A204.1 (cell line): ENCODE data around the gene CCDC78.

ENCODE experiments used
- FAIRE-seq: peaks from 2 replicates; lab custom pipeline; 2012; peaks lifted over from hg19 to GRCh38; lab: Jason Lieb, UNC

Gene CCDC78

DNA sequence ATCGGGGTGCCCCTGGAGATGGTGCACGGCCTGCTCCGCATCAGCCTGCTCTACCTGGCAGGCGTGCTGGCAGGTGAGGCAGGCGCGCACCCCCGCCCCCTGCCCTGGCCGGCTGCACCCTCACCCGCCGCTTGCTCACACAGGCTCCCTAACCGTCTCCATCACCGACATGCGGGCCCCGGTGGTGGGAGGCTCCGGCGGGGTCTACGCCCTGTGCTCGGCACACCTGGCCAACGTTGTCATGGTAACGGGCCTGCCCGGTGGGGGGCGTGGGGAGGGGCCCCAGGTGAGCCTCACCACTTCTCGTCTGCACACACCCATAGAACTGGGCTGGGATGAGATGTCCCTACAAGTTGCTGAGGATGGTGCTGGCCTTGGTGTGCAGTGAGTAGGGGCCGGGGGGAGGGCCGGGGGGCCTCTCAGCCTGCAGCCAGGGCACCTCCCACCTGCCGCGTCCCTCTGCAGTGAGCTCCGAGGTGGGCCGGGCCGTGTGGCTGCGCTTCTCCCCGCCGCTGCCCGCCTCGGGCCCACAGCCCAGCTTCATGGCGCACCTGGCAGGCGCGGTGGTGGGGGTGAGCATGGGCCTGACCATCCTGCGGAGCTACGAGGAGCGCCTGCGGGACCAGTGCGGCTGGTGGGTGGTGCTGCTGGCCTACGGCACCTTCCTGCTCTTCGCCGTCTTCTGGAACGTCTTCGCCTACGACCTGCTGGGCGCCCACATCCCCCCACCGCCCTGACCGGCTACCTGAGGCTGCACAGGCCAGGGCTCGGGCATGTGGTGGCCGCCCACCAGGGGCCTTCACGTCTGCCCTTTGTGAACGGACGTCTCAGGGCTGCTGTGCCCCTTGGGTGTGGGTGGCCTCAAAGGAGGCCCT, 48.7 kb downstream of the CCDC78 start:
- no peak for FAIRE-seq

DNA sequence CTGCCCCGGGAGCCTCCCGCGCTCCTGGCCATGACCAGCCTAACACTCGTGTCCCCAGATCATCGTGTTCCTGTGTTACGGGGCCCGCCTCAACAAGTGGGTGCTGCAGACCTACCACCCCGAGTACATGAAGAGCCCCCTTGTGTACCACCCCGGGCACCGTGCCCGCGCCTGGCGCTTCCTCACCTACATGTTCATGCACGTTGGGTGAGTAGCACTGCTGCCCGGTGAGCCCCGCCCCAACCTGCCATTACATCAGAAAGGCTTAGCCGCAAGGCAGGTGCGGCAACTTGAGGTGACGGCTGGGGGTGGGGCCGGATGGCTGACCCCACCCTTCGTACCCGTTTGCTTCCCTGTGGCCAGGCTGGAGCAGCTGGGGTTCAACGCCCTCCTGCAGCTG, 49.3 kb downstream of the CCDC78 start:
- FAIRE-seq, result no peak

DNA sequence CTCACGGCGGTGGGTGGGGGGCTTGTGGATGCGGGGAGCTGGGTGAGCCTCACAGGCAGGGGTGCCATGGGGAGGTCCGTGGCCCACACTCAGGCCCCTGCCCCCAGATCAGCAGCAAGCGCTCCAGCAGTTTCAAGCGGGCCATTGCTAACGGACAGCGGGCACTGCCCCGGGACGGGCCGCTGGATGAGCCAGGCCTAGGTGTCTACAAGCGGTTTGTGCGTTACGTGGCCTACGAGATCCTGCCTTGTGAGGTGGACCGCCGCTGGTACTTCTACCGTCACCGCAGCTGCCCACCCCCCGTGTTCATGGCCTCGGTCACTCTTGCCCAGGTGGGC, 49.7 kb downstream of the CCDC78 start:
- no peak for FAIRE-seq

DNA sequence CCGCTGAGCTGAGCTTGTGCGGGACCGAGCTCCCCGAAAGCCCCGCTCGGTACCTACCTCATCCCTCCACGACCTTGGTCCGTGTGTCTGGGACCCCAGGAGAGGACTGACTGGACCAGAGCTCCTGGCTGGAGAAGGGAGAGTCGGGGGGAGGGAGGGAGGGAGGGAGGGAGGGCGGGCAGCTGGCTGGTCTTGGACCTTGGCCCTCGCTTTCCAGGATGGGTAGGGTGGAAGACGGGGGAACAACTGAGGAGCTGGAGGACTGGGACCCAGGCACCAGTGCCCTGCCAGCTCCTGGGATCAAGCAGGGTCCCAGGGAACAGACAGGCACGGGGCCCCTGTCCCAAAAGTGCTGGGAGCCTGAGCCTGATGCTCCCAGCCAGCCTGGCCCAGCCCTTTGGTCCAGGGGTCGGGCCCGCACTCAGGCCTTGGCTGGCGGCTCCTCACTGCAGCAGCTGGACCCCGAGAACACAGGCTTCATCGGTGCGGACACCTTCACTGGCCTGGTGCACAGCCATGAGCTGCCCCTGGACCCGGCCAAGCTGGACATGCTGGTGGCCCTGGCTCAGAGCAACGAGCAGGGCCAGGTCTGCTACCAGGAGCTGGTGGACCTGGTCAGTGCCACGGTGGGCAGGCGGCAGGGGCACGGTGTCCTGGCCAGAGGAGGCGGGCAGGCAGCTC, 50.2 kb downstream of the CCDC78 start:
- FAIRE-seq, result no peak

DNA sequence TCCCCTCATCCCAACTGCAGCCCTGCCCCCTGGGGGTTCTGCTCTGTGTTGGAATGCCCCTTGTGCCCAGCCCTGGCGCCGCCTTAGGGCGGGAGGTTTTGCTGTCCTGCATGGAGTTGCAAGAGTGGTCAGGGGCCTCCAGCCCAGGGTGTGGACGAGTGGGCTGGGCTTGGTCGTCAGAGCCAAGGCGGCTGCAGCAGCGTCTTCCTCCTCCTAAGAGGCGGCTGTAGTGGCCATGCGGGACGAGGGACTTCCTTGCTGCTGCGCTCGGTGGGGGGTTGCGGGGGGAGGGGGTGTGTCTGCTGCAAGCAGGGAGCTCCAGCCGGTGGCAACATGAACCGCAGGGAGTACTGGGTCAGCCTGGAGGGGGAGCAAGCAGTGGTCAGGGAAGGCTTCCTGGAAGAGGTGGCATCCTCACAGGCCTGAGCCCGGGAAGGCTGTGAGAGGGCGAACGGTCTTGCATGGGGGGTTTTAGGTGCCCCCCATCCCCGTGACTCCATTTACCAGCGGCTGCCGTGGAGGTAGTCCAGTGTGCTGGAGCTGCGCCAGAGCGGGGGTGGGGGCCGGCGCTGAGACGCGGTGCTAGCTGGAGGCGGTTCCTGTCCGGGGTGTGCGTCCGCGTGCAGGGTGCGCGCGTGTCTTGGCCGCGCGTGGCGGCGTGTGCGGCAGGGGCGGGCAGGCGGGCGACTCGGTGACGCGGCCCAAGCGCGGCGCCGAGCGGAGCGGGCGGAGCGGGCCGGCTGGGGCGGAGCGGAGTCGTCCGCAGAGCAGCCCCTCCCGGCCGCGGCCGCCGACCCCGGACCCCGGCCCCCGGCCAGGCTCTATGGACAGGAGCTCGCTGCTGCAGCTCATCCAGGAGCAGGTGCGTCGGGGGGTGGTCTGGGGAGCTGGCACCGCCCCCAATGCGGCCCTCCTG, 51.0 kb downstream of the CCDC78 start, which contains the start of gene RHBDL1:
RHBDL1 (plus strand) TSS at position 704 of the 916 bp plus-strand sequence; CDS start at position 824, 120 bp downstream.
- no peak for FAIRE-seq

DNA sequence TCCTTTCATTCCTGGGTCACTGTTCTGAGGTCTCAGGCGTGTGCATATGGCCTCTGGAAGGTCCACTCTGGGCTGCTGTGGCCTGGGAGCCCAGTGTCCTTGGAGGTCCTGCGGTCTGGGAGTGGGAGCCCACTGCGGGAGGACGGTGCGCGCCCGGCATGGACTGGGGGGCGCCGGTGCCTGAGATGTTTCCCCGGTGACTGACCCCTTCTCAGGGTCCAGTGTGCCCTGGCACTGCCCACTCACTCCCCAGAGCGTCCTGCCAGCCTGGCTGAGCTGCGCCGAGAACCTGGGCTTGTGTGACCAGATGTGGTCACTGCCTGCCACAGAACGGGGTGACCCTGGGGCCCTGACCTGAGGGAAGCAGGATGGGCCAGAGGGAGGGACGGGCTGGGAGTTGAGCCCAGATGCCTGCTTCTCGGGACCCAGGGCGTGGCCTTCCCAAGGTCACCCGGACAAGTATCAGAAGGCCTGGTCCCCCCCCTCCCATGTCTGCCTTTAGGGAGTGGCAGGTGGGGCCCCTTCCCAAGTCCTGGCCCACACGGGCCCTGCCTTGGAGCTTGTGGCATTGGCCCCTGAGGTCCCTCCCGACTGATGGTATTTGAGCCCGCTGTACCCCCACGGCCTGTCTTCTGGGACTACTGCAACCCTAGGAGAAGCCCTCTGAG, 51.9 kb downstream of the CCDC78 start:
- no peak for FAIRE-seq

DNA sequence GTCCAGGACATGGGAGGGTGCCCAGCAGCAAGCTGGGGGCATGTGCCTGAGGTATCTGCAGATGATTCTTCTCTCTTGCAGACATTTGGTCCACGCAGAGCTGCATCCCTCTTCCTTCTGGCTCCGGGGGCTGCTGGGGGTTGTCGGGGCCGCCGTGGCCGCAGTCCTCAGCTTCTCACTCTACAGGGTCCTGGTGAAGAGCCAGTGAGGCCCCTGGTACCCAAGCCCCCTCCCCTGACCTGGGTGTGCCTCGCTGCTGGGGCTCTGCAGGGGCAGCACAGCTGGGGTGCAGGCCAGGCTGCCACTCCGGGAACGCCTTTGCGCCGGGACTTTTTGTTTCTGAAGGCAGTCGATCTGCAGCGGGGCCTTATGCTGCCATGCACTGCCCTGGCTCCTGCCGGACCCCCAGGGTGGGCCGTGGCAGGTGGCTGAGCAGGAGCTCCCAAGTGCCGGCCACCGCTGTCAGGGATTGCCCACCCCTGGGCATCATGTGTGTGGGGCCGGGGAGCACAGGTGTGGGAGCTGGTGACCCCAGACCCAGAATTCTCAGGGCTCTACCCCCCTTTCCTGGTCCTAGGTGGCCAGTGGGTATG, 52.7 kb downstream of the CCDC78 start:
- FAIRE-seq, result no peak

DNA sequence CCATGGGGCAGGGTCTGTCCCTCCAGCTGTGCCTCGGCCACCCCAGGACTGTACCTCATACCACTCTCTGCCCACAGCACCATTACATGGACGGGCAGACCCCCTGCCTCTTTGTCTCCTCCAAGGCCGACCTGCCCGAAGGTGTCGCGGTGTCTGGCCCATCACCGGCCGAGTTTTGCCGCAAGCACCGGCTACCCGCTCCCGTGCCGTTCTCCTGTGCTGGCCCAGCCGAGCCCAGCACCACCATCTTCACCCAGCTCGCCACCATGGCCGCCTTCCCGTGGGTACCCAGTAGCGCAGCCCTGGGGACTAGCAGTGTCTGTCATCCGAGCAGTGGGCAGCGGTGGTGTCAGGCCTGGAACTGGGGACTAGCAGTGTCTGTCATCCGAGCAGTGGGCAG, 53.4 kb downstream of the CCDC78 start:
- no peak for FAIRE-seq
